ENCODE results near the gene HDAC4.

Gene HDAC4

GRCh38 chr2:239107936-239108335, 292.9 kb downstream of the HDAC4 start:
- Histone ChIP-seq H3K36me3 (ENCODE audit: control insufficient read depth in 2 of 2, insufficient read depth in 1 of 2, low read length in 2 of 2) (peaks cover 0 to 23% of the 10 kb centered on the region in 2 experiments; a peak in 1 of 3 replicates), H3K4me3 (ENCODE audit: low read depth, low read length) (no peak overlapping the region), H3K4me1 (ENCODE audit: control insufficient read depth, insufficient read depth, low read length) (no peaks in the 10 kb centered on the region), H3K9me3 (ENCODE audit: control insufficient read depth, insufficient read depth, low read depth, low read length) (no peaks in the 10 kb centered on the region), H3K27ac (ENCODE audit: extremely low read depth, low read depth, low read length) (no peak overlapping the region)
- ChIA-PET CTCF (no interaction called here), POLR2A (no interaction called here)
- TF ChIP-seq ZNF555 (tag by site-specific recombination; conservative IDR thresholded peaks at IDR 0.05) (no peak), ZNF174 (tag by site-specific recombination; IDR thresholded peaks at IDR 0.05) (no peak), ZNF707 (tag by site-specific recombination; IDR thresholded peaks at IDR 0.05) (no peak), ZNF830 (tag by site-specific recombination; IDR thresholded peaks at IDR 0.05; ENCODE audit: low read depth) (no peak), ZNF223 (tag by site-specific recombination; IDR thresholded peaks at IDR 0.05) (no peak), ZNF24 (tag by site-specific recombination; IDR thresholded peaks at IDR 0.05) (no peak), PRDM1 (tag by site-specific recombination; IDR thresholded peaks at IDR 0.05) (no peak), HIC1 (tag by site-specific recombination; IDR thresholded peaks at IDR 0.05) (no peak), ZNF18 (tag by site-specific recombination; IDR thresholded peaks at IDR 0.05) (no peak)

GRCh38 chr2:239106966-239107365, 293.9 kb downstream of the HDAC4 start:
- Histone ChIP-seq H3K27ac (ENCODE audit: extremely low read depth, low read depth, low read length) (no peak overlapping the region), H3K36me3 (ENCODE audit: control insufficient read depth in 2 of 2, insufficient read depth in 1 of 2, low read length in 2 of 2) (peaks cover 0 to 29% of the 10 kb centered on the region in 2 experiments; a peak in 1 of 3 replicates), H3K4me1 (ENCODE audit: control insufficient read depth, insufficient read depth, low read length) (no peaks in the 10 kb centered on the region), H3K4me3 (ENCODE audit: low read depth, low read length) (no peak overlapping the region), H3K9me3 (ENCODE audit: control insufficient read depth, insufficient read depth, low read depth, low read length) (no peaks in the 10 kb centered on the region)
- ChIA-PET CTCF (interaction anchor here (0.7 to 1.2 kb wide), 4 partner anchors 54 to 133 kb away, joined by 3 to 7 read pairs (median 3); no protein-coding TSS in a partner anchor), POLR2A (no interaction called here)
- TF ChIP-seq KLF8 (tag by site-specific recombination; IDR thresholded peaks at IDR 0.05) (no peak), GLI2 (tag by site-specific recombination; IDR thresholded peaks at IDR 0.05; ENCODE audit: borderline replicate concordance, low read depth) (no peak), ZNF626 (tag by site-specific recombination; IDR thresholded peaks at IDR 0.05) (no peak), ZNF146 (tag by site-specific recombination; IDR thresholded peaks at IDR 0.05) (no peak), ZNF639 (tag by site-specific recombination; IDR thresholded peaks at IDR 0.05) (no peak), ZNF777 (tag by site-specific recombination; IDR thresholded peaks at IDR 0.05; ENCODE audit: borderline replicate concordance) (no peak), ELK4 (IDR thresholded peaks at IDR 0.05; ENCODE audit: borderline replicate concordance, low read depth, low read length) (no peak)
